Epithelial cell of prostate (primary cell): ENCODE results near the gene STRIP2.
A peak's percentile ranks its signal among the peaks of the same experiment; 100 is the strongest.
"Not testable (repeated sequence)": the region's sequence is repeated elsewhere in the genome, so short reads cannot be mapped to it uniquely, and the experiment has no call there.

Experiments used
- DNase-seq: peaks from one replicate; pipeline ENCODE4 v3.0.0-alpha.2; 2011; ENCODE audit warnings: low read depth, low spot score
- H3K27ac ChIP-seq: fragments of 450-650 bp; 2 replicates; pipeline ENCODE4 v1.5.1; 2017; ENCODE audit warnings: mild to moderate bottlenecking

The STRIP2 gene

GRCh38 chr7:129417073-129417472, 17.2 kb upstream of the STRIP2 start:
- no peak overlapping the region for H3K27ac ChIP-seq
- no peak for DNase-seq

GRCh38 chr7:129421717-129422250, 12.4 kb upstream of the STRIP2 start:
- no peak for DNase-seq
- H3K27ac ChIP-seq = no peak overlapping the region

GRCh38 chr7:129422727-129423126, 11.5 kb upstream of the STRIP2 start:
- no peak for DNase-seq
- no peak overlapping the region for H3K27ac ChIP-seq

DNA sequence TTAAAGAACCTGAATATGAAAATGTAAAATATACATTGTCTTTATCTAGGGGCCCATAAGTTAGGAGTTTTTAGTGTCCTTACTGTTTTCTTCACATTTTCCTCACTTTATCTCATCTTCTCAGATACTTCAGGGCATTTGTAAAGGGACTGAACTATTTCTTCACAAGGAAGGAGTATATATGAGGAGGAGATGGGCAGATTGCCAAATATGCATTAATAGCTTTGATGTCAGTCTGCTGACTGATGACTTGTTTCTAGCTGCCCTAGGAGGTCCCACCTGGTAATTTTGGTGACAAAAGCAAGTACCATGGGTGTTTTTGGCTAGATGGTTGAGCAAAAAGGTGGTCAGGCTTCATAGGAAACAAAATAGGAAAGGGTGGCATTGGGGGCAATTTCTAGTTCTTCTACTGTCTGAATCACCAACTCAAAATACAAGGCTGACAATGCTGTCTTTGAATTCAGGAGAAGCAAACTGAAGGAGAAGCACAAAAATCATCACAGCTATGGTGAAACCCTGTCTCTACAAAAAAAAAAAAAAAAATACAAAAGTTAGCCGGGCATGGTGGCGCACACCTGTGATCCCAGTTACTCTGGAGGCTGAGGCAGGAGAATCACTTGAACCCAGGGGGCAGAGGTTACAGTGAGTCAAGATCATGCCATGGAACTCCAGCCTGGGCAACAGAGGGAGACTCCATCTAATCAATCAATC, 10.4 kb upstream of the STRIP2 start:
- peak; percentile 27 for DNase-seq
- H3K27ac ChIP-seq = no peak overlapping the region

DNA sequence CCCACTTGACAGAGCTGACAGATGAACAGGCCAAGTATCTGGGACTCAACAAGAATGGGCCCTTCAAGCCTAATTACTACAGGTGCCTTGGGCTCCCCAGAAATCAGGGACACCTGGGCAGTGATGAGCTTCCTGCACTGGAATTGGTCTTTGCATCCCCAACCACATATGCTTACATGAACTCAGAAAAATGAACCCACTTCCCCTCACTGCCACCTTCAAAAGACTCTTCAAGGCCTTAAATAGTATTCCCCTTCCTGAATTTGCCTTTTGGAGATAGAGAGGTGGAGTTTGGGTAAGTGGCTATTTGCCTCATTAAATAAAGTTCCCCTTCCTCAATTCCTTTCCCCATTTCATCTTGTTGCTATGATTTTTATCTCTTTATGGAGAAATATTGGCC, 7.8 kb upstream of the STRIP2 start:
- DNase-seq = no peak
- no peak overlapping the region for H3K27ac ChIP-seq

DNA sequence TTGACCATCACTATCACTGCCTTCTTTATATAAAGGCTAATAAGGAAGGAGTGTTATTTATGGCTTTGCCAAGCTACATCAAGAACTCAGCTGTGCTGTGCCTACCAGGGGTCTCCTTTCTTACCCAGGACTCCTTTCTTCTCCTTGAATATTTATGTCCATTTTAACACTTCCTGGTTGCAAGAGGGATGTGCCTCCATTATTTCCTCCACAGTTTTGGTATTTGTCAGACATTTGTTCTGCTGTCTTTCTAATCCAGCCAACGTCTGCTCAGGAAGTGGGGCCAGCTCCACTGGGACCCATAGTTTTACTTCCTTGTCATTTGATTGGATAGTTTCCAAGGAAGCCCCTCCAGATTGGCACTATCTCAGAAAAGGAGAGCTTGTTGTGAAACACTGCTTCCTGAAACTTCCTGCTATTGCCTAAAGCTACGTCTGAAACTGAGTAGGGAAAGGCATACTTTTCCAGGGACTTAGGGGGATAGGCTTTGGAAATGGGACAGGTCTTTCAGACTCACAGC, 6.6 kb upstream of the STRIP2 start:
- DNase-seq = no peak
- no peak overlapping the region for H3K27ac ChIP-seq

- no peak for DNase-seq
- H3K27ac ChIP-seq = no peak overlapping the region
These were observed 2.2 kb upstream of the STRIP2 start for GRCh38 chr7:129431911-129432643.

DNA sequence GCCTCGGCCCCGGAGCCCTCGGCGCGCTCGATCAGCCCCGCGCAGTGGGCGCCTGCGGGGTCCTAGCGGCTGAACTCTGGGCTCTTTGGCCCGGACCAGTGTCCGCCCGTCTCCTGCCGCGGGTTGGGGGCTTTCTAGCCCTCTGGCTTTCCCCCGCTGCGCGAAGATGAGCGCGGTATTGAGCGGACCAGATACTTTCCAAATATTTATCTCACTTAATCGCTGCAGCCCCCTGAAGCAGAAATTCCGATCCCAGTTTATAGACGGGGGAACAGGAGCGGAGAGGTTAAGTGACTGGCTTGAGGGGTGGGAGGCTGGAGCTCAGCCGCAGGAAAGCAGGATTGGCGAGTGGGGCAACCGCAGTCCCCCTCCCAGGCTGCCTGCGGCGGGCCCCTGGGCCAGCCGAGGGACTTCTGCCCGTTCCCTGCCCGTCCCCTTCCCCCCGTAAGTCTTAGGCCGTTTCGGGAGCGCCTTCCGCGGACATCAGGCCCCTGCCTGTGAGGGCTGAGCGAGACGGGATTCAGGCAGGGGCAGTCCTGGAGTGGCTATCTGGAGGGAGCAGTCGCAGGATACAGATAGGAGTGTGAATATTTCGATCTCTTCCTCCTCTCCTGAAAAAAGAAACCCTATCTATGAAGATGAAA, 565 bp downstream of the STRIP2 start:
- no peak for DNase-seq
- no peak overlapping the region for H3K27ac ChIP-seq

DNA sequence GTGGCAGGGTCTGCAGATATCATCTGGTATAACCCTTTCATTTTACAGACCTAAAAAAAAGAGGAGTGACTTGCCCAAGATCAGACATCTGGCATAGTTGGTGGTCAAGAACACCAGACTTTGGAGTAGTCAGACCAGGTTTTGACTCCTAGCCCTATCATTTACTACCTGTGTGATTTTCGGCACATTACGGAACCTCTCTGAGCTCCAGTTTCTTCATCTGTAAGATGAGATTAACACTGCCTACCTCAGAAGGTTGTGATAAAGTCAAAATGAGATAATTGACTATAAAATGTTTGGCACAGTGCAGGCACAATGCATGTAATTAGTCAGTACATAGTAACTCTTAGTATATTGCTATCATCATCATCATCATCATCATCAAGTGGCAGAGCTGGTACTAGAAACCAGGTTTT, 1.2 kb downstream of the STRIP2 start:
- H3K27ac ChIP-seq = no peak overlapping the region

DNA sequence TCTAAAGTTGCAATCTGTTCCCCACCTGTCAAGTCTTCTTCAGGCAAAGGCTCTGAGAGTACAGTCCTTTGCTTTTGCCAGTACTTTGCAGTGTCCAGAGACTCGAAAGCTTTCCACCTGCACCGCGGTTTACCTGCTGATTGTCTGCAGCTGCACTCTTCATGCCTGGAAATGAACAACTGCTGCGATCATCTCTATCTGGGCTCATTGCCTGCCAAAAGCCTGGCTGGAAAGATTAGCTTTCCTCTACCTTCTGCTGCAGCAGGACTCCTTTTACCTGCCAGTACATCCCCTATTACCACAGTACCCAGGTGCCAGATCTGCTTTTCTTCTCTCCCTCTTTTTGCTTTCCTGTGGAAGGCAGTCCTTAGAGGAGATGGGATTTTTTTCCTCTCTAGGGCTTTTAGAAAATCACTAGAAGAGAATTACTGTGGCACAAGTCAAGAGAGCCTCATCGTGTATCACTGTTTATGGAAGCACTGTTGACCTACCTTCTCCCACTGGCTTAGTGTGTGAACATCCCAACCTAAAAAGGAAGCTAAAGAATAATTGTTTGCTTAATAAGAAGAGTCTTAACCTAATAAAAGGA, 2.2 kb downstream of the STRIP2 start:
- no peak for DNase-seq
- no peak overlapping the region for H3K27ac ChIP-seq

More for the DNA sequence above, 1.2 kb downstream of the STRIP2 start:
- DNase-seq = no peak

GRCh38 chr7:129437190-129437589, 3.0 kb downstream of the STRIP2 start:
- peak overlapping the region; percentile 94 for H3K27ac ChIP-seq

DNA sequence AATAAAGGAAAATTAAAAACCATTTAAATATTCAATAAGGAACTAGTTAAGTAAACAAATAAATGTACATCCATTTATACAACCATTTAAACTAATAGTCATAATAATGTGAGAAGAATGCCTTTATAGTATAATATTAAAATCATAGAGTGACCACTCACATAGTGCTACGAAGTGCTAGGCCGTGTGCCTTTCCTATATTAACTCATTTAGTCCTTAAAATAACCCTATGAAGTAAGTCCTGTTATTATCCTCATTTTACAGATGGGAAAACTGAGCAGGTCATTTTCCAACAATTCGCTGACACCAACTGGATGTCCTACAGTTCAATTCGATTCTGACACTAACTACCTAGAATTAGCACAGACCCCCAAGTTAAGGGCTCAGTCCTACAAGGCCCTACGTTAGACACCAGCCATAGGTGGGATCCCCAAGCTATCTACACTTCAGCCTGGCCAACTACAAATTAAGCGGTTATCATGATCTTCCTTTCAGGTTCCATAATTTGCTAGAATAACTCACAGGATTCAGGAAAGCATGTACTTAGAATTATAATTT, 4.1 kb downstream of the STRIP2 start:
- peak overlapping the region; percentile 94 for H3K27ac ChIP-seq
- DNase-seq = no peak

More at GRCh38 chr7:129437190-129437589, 3.0 kb downstream of the STRIP2 start:
- DNase-seq = no peak

GRCh38 chr7:129438839-129439651, 4.8 kb downstream of the STRIP2 start:
- H3K27ac ChIP-seq = peak overlapping the region; percentile 94
- peak; percentile 74 for DNase-seq

- peak overlapping the region; percentile 94 for H3K27ac ChIP-seq
These were observed 5.9 kb downstream of the STRIP2 start for GRCh38 chr7:129439963-129440625.

GRCh38 chr7:129443612-129444011, 9.4 kb downstream of the STRIP2 start:
- H3K27ac ChIP-seq = no peak overlapping the region
- DNase-seq = no peak

More at GRCh38 chr7:129439963-129440625, 5.9 kb downstream of the STRIP2 start:
- DNase-seq = no peak

GRCh38 chr7:129444776-129445175, 10.5 kb downstream of the STRIP2 start:
- H3K27ac ChIP-seq = peak overlapping the region; percentile 40
- DNase-seq = peak; percentile 16

DNA sequence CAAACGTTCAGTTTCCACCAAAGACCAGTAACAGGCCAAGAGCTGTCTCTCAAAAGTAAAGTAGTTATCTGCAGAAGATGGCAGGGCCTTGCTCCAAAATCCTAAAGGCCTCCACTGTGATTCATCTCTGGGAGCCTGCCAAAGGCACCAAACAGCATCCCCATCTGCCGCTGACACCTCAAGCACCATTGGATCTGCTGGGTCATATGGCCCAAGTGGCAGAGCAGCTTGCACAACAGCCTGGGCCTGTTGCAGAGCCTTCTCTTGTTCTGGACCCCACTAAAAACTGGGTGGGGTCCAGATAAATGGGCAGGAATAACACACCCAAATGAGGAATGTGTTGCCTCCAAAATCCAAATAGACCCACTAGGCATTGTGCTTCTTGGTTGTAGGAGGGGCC, 12.7 kb downstream of the STRIP2 start:
- DNase-seq, H3K27ac ChIP-seq: not testable (repeated sequence)

DNA sequence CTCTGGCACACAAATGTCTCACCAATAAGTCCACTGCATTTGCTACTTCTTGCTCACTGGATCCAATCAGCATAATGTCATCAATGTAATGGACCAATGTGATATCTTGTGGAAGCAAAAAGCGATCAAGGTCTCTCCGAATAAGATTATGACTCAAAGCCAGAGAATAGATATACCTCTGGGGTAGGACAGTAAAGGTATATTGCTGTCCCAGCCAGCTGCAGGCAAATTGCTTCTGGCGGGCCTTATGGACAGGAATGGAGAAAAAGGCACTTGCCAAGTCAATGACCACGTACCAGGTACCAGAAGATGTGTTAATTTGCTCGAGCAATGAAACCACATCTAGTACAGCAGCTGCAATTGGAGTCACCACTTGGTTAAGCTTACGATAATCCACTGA, 13.2 kb downstream of the STRIP2 start:
- not testable (repeated sequence) for H3K27ac ChIP-seq, DNase-seq

DNA sequence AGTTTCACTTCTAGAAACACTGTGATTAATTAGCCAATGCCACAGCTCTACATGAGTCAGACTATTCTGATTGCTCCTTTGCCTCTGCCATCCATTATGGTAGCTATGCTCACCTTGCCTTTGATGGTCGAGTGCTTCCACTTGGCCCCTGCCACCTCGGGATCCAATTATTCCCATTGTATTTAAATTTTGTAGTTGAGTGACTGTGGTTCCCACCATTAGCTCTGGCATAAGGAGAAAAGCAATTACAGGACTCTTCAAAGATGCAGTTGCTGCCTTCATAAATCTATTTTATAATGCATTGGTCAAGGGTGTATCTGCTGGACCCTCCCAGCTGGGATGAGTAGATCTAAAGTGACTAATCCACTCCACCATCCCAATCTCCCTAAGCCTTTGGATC, 14.4 kb downstream of the STRIP2 start:
- not testable (repeated sequence) for DNase-seq

More for the DNA sequence above, 14.4 kb downstream of the STRIP2 start:
- not testable (repeated sequence) for H3K27ac ChIP-seq
